ENCODE results near the gene MVB12B.

The MVB12B gene

DNA sequence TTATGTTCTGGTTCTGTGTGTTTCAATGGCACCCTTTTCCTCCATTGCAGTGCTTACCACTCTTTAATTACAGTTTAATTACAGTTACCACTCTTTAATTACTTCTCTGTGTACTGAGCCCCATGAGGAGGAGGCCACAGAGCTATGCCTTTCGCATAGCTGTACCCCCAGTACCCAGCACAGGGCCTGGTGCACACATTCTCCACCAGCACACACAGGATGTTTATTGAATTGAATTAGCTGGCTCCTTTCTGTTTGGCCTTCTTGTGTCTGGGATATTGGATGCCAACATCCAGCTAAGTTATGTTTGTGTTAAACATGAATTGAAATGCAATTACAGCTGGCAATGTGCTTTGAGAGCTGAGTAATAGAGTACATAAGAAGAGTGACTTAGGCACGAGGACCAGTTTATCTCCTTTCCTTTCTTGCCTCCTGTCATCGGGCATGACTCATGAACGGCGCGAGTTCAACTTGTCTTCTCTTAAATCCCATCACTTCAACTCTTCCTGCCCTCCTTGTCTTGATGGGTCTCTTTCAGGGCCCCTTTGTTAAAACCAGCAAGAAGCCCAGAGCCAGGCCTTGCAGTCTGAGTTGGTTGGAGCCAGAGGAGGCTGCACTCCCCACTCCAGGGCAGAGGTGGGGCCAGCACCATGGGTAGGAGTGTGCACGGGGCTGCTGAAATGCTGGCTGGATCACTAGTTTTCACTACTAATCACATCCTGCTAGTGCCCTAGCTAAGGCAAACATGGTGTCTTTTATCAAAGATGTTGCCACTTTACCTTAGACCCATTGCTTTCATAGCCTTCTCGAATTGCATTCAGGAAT, 37.4 kb downstream of the MVB12B start:
- no peak for DNase-seq

GRCh38 chr9:126365780-126366179, 39.2 kb downstream of the MVB12B start:
- DNase-seq = no peak

- no peak for DNase-seq
These were observed 39.9 kb downstream of the MVB12B start for GRCh38 chr9:126366366-126367011.

DNA sequence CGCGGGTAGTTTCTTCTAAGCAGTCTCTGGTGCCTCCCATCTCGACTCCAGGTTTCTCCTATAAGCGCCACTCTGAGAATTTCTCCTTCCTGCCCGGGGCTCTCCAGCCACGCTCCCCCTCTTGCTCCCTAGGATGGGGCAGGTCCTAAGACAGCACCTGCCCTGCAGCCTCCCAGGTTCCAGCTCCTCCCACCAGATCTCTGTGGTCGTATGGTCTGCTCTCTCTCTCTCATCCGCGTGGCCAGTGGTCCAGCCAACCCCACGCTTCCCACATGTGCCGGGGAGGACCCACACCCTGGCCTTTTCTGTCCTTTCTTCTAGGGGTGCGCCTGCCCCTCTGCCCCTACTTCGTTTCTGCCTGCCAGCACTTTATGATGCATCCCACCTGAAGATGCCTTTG, 40.5 kb downstream of the MVB12B start:
- DNase-seq = no peak

GRCh38 chr9:126367616-126368015, 41.0 kb downstream of the MVB12B start:
- DNase-seq = no peak

DNA sequence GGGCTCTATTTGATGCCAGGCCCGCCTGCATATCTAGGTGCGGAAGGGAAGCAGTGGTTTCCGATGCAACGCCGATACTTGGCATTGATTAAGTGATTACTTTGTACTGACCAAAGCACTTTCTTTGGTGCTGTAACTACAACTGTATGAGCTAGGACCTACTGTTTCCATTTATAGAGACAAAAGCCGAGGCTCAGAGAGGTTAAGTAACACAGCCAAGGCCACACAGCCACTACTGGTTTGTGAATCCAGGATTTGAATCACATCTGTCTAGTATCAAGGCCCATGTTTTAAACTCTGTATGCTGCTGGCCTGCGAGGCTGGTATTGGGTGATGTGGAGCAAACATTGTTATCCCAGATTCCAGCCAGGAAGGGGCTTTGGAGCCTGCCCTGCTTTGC, 41.4 kb downstream of the MVB12B start:
- DNase-seq = no peak

GRCh38 chr9:126371007-126371870, 44.6 kb downstream of the MVB12B start:
- DNase-seq = no peak

- no peak for DNase-seq
These were observed 46.1 kb downstream of the MVB12B start for GRCh38 chr9:126372716-126373115.

DNA sequence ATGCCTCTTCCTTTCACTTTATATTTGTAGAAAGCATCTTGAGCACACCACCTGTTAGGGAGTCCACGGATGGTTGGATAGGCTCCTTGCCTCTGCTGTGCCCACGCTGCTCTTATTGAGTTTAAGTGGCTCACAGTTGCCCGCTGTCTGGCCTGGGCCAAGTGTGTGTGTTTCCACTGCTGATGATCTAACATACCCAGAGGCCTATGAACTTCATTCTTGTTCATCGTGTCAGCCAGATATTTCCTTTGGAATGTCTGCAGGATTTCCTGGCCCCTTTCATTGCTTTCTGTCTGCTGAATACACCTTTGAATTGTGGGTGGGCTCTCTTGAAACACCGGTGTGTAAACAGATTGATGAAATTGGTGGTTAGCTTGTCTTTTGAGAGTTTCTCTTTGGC, 46.6 kb downstream of the MVB12B start:
- no peak for DNase-seq

DNA sequence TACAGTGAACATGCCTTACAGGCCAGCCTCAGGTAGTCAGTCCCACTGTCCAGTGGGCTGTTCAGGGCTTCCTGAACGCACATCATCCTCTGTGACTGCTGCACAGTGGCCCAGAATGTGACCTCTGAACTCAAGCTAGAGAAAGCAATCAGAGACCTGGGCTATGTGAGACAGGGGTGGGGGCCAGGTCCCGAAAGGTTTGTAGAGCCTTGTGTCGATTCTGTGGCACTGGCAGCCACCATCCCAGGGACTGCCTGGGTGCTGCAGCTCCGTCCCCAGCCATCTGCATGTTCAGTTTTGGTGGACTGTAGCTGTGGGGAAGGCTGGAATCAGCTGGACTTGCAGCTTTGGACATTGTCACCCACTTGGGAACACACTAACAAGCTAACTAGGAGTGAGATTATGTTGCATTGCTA, 47.7 kb downstream of the MVB12B start:
- no peak for DNase-seq

- DNase-seq = peak; percentile 62 to 64 (median 63)
These were observed 48.8 kb downstream of the MVB12B start for GRCh38 chr9:126375386-126375785.

- DNase-seq = no peak
These were observed 49.9 kb downstream of the MVB12B start for GRCh38 chr9:126376311-126377175.

GRCh38 chr9:126377176-126377509, 50.5 kb downstream of the MVB12B start:
- DNase-seq = no peak

GRCh38 chr9:126377536-126377935, 50.9 kb downstream of the MVB12B start:
- no peak for DNase-seq

DNA sequence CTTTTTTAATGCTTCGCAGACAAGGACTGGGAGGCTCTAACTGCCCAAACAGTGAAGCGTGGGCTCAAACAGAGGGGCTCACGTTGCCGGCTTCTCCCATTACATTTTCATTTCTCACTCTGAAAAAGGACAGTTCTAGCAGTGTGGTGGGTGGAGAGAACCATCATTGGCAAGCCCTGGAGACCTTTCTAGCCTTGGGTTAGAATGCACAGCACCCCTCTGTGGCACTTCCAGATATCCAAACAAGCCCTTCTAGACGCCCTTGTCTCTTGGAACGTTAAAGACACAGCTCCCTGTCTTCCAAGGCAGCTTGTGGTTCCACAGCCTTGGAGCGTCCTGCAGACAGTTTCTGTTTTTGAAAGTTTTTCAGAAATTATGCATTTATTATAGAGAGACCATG, 52.1 kb downstream of the MVB12B start:
- no peak for DNase-seq

- no peak for DNase-seq
These were observed 53.2 kb downstream of the MVB12B start for GRCh38 chr9:126379661-126380360.

GRCh38 chr9:126380447-126380846, 53.8 kb downstream of the MVB12B start:
- DNase-seq = no peak

- DNase-seq = no peak
These were observed 54.6 kb downstream of the MVB12B start for GRCh38 chr9:126381195-126381594.

GRCh38 chr9:126383406-126384046, 56.9 kb downstream of the MVB12B start:
- peak; percentile 41 to 65 (median 64) for DNase-seq

DNA sequence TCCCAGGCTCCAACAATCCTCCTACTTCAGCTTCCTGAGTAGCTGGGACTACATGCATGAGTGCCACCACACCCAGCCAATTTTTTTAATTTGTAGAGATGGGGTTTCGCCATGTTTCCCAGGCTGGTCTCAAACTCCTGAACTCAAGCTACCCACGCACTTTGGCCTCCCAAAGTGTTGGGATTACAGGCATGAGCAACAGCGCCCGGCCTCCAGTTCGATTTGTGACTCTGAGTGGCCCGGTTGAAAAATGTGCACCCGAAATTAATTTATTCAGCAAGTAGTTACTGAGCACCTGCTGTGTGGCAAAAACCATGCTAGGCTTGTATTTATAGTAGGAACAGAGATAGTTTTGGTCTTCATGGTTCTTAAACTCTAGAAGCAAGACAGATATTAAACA, 58.3 kb downstream of the MVB12B start:
- no peak for DNase-seq

GRCh38 chr9:126386088-126386487, 59.5 kb downstream of the MVB12B start:
- DNase-seq = peak in 1 of 3 donors; percentile 46
